ENCODE results near the gene PBX4. TPM values are rescaled to one million over a fixed set of nuclear protein-coding genes. Genes with fewer than 3 reads are reported as not detected.

The PBX4 gene
- total RNA-seq, 1 experiment from 2014 or later, result 11.6 TPM

- H3K9ac ChIP-seq (ENCODE audit: low read length), result peak overlapping the region; percentile 95
- H3K27me3 ChIP-seq (ENCODE audit: insufficient read depth, low read length), result no peaks in the 10 kb centered on the region
- no peak overlapping the region for H2AFZ ChIP-seq (ENCODE audit: low read depth, low read length, poor library complexity, severe bottlenecking)
- CTCF ChIA-PET, result no interaction called here
- intact Hi-C loops (cut with micrococcal nuclease), result no loop called here
- no peaks in the 10 kb centered on the region for H3K9me3 ChIP-seq (ENCODE audit: control insufficient read depth in 1 of 2, insufficient read depth in 1 of 2, low read depth in 1 of 2, low read length in 2 of 2)
- DNase-seq (ENCODE audit: low read depth, low spot score) (no peak), ATAC-seq (no peak)
- no peak for TF ChIP-seq SIN3A (IDR thresholded peaks at IDR 0.05; ENCODE audit: low read depth)
- no peak for TF ChIP-seq MAX (IDR thresholded peaks at IDR 0.05)
- no peak for TF ChIP-seq ZFX (IDR thresholded peaks at IDR 0.05)
- TF ChIP-seq EZH2phosphoT487 (IDR thresholded peaks at IDR 0.05; ENCODE audit: borderline replicate concordance), result no peak
- TF ChIP-seq CEBPB (IDR thresholded peaks at IDR 0.05; ENCODE audit: low read depth), result no peak
- no peak for TF ChIP-seq REST (IDR thresholded peaks at IDR 0.05; ENCODE audit: low read depth)
- TF ChIP-seq CBX3 (IDR thresholded peaks at IDR 0.05; ENCODE audit: low read depth), result no peak
- no peak for TF ChIP-seq EZH2 (IDR thresholded peaks at IDR 0.05)
- no peak for TF ChIP-seq JUND (IDR thresholded peaks at IDR 0.05)
- no peak for TF ChIP-seq ZNF274 (IDR thresholded peaks at IDR 0.05; ENCODE audit: low read depth, low read length)
- TF ChIP-seq SP1 (IDR thresholded peaks at IDR 0.05; ENCODE audit: low read depth), result no peak
- no peak for TF ChIP-seq CTCF (IDR thresholded peaks at IDR 0.05 in 2 of 3, conservative IDR thresholded peaks at IDR 0.05 in 1 of 3; ENCODE audit: borderline replicate concordance in 1 of 3, insufficient read depth in 1 of 3, low read depth in 2 of 3, low read length in 2 of 3)
- TF ChIP-seq ELF1 (IDR thresholded peaks at IDR 0.05; ENCODE audit: borderline replicate concordance, low read depth), result no peak
- no peak for TF ChIP-seq POLR2A (IDR thresholded peaks at IDR 0.05; ENCODE audit: borderline replicate concordance, extremely low read depth, insufficient read depth, insufficient read length)
- no peak for TF ChIP-seq TCF7L2 (IDR thresholded peaks at IDR 0.05; ENCODE audit: borderline replicate concordance, extremely low read depth, insufficient read depth, insufficient read length)
- TF ChIP-seq EGR1 (IDR thresholded peaks at IDR 0.05; ENCODE audit: low read depth), result no peak
- H3K4me1 ChIP-seq (ENCODE audit: control insufficient read depth in 1 of 2, insufficient read depth in 2 of 2, low read length in 2 of 2), result peaks cover 8 to 33% of the 10 kb centered on the region in 2 experiments; a peak in 3 of 4 replicates
- peak overlapping the region; percentile 70 to 96 for H3K4me3 ChIP-seq (replicated peaks in 1 of 2; ENCODE audit: low read depth in 1 of 2, low read length in 2 of 2)
- RAD21 ChIA-PET (ENCODE audit: low non-redundant PET in 1 of 2, low total read pairs in 2 of 2, uncharacterized antibody in 2 of 2, unreplicated experiment in 2 of 2), result no interaction called here
- peak overlapping the region; percentile 92; the same call in 1 of the 2 replicates for H3K27ac ChIP-seq (ENCODE audit: low read depth, low read length)
- peaks cover 17 to 28% of the 10 kb centered on the region in 2 experiments; a peak in 3 of 4 replicates for H3K36me3 ChIP-seq (ENCODE audit: control insufficient read depth in 1 of 2, insufficient read depth in 2 of 2, low read length in 2 of 2)
- H3K4me2 ChIP-seq (ENCODE audit: low read length), result peak overlapping the region; percentile 91
- no peaks in the 10 kb centered on the region for H3K9me2 ChIP-seq (ENCODE audit: insufficient read depth)
- POLR2A ChIA-PET, result no interaction called here
- TSS peak; percentile 74 for BruUV-seq (replicated peaks)
- peaks cover 41% of the 10 kb centered on the region for H3K79me2 ChIP-seq (ENCODE audit: insufficient read depth, low read length)
- H4K20me1 ChIP-seq (ENCODE audit: insufficient read depth), result no peaks in the 10 kb centered on the region
Measured at GRCh38 chr19:19662344-19662743, 43.9 kb upstream of the PBX4 start.
